Measurements from ENCODE around the gene CHRNA4. TPM values are rescaled to one million over a fixed set of nuclear protein-coding genes. Genes with fewer than 3 reads are reported as not detected.

Gene CHRNA4
- total RNA-seq, 2 experiments from 2014 or later, result not detected

- no peaks in the 10 kb centered on the region for H3K36me3 Mint-ChIP-seq (ENCODE audit: low read depth)
- intact Hi-C loops (cut with DNase I, micrococcal nuclease), result no loop called here
- DNase-seq (no peak), ATAC-seq (no peak)
- CTCF ChIA-PET, result interaction anchor here (1.3 kb wide), 1 partner anchor 47 kb away, joined by 5 read pairs; no protein-coding TSS in a partner anchor
- peaks cover 11% of the 10 kb centered on the region for H3K27me3 Mint-ChIP-seq
- H3K4me1 Mint-ChIP-seq, result no peaks in the 10 kb centered on the region
- no peak overlapping the region for H3K4me3 Mint-ChIP-seq
- H3K9me3 Mint-ChIP-seq (ENCODE audit: low read depth), result no peaks in the 10 kb centered on the region
- POLR2A ChIA-PET, result no interaction called here
- no peak overlapping the region for H3K27ac Mint-ChIP-seq
These were observed 3.9 kb downstream of the CHRNA4 start for GRCh38 chr20:63356931-63357879.

- POLR2A ChIA-PET, result no interaction called here
- peaks cover 11% of the 10 kb centered on the region for H3K27me3 Mint-ChIP-seq
- no peak for ATAC-seq
- no peaks in the 10 kb centered on the region for H3K9me3 Mint-ChIP-seq (ENCODE audit: low read depth)
- DNase-seq, result no peak
- H3K4me3 Mint-ChIP-seq, result no peak overlapping the region
- CTCF ChIA-PET, result no interaction called here
- H3K4me1 Mint-ChIP-seq, result no peaks in the 10 kb centered on the region
- H3K36me3 Mint-ChIP-seq (ENCODE audit: low read depth), result no peaks in the 10 kb centered on the region
- no peak overlapping the region for H3K27ac Mint-ChIP-seq
- intact Hi-C loops (cut with DNase I, micrococcal nuclease), result no loop called here
These were observed 4.6 kb downstream of the CHRNA4 start for GRCh38 chr20:63356511-63356910.

GRCh38 chr20:63355781-63356295 is 5.3 kb downstream of the CHRNA4 start:
- Mint-ChIP-seq H3K4me3 (no peak overlapping the region), H3K4me1 (no peaks in the 10 kb centered on the region), H3K9me3 (ENCODE audit: low read depth) (peaks cover 3% of the 10 kb centered on the region), H3K27me3 (peaks cover 11% of the 10 kb centered on the region), H3K27ac (no peak overlapping the region), H3K36me3 (ENCODE audit: low read depth) (no peaks in the 10 kb centered on the region)
- DNase-seq (no peak), ATAC-seq (no peak)
- intact Hi-C loops (cut with DNase I, micrococcal nuclease), result no loop called here
- ChIA-PET CTCF (no interaction called here), POLR2A (no interaction called here)

- H3K27ac Mint-ChIP-seq, result no peak overlapping the region
- ChIA-PET CTCF (interaction anchor here (0.6 kb wide), 1 partner anchor 175 kb away, joined by 3 read pairs; no protein-coding TSS in a partner anchor), POLR2A (no interaction called here)
- DNase-seq (no peak), ATAC-seq (no peak)
- no peaks in the 10 kb centered on the region for H3K4me1 Mint-ChIP-seq
- no peak overlapping the region for H3K4me3 Mint-ChIP-seq
- H3K36me3 Mint-ChIP-seq (ENCODE audit: low read depth), result no peaks in the 10 kb centered on the region
- peaks cover 7% of the 10 kb centered on the region for H3K27me3 Mint-ChIP-seq
- intact Hi-C loops (cut with DNase I, micrococcal nuclease), result no loop called here
- peaks cover 3% of the 10 kb centered on the region for H3K9me3 Mint-ChIP-seq (ENCODE audit: low read depth)
These were observed 6.4 kb downstream of the CHRNA4 start for GRCh38 chr20:63354636-63355350.

GRCh38 chr20:63352811-63353221 is 8.3 kb downstream of the CHRNA4 start:
- Mint-ChIP-seq H3K4me3 (no peak overlapping the region), H3K27ac (no peak overlapping the region), H3K27me3 (peaks cover 2% of the 10 kb centered on the region), H3K4me1 (no peaks in the 10 kb centered on the region), H3K9me3 (ENCODE audit: low read depth) (peaks cover 3% of the 10 kb centered on the region), H3K36me3 (ENCODE audit: low read depth) (no peaks in the 10 kb centered on the region)
- ATAC-seq, result no peak
- ChIA-PET POLR2A (no interaction called here), CTCF (no interaction called here)
- DNase-seq, result no peak
- intact Hi-C loops (cut with DNase I, micrococcal nuclease), result no loop called here

GRCh38 chr20:63351811-63352591 is 9.1 kb downstream of the CHRNA4 start:
- no peak for ATAC-seq
- Mint-ChIP-seq H3K27me3 (peaks cover 2% of the 10 kb centered on the region), H3K4me1 (no peaks in the 10 kb centered on the region), H3K36me3 (ENCODE audit: low read depth) (no peaks in the 10 kb centered on the region), H3K4me3 (no peak overlapping the region), H3K9me3 (ENCODE audit: low read depth) (peaks cover 3% of the 10 kb centered on the region), H3K27ac (no peak overlapping the region)
- POLR2A ChIA-PET, result no interaction called here
- DNase-seq, result no peak
- intact Hi-C loops (cut with DNase I, micrococcal nuclease), result no loop called here
- CTCF ChIA-PET, result interaction anchor here (0.5 kb wide), 1 partner anchor 380 kb away, joined by 3 read pairs; no protein-coding TSS in a partner anchor

GRCh38 chr20:63351326-63351700 is 9.8 kb downstream of the CHRNA4 start:
- peaks cover 3% of the 10 kb centered on the region for H3K9me3 Mint-ChIP-seq (ENCODE audit: low read depth)
- H3K4me1 Mint-ChIP-seq, result no peaks in the 10 kb centered on the region
- CTCF ChIA-PET, result interaction anchor here (0.5 kb wide), 1 partner anchor 379 kb away, joined by 3 read pairs; no protein-coding TSS in a partner anchor
- no peaks in the 10 kb centered on the region for H3K27me3 Mint-ChIP-seq
- no peaks in the 10 kb centered on the region for H3K36me3 Mint-ChIP-seq (ENCODE audit: low read depth)
- DNase-seq, result no peak
- no peak for ATAC-seq
- no peak overlapping the region for H3K27ac Mint-ChIP-seq
- POLR2A ChIA-PET, result no interaction called here
- no peak overlapping the region for H3K4me3 Mint-ChIP-seq
- intact Hi-C loops (cut with DNase I, micrococcal nuclease), result no loop called here

GRCh38 chr20:63350597-63351325 is 10.4 kb downstream of the CHRNA4 start:
- Mint-ChIP-seq H3K27ac (no peak overlapping the region), H3K9me3 (ENCODE audit: low read depth) (peaks cover 3% of the 10 kb centered on the region), H3K36me3 (ENCODE audit: low read depth) (no peaks in the 10 kb centered on the region), H3K4me3 (no peak overlapping the region), H3K4me1 (no peaks in the 10 kb centered on the region), H3K27me3 (no peaks in the 10 kb centered on the region)
- ATAC-seq, result no peak
- intact Hi-C loops (cut with DNase I, micrococcal nuclease), result no loop called here
- ChIA-PET POLR2A (no interaction called here), CTCF (no interaction called here)
- DNase-seq, result no peak

GRCh38 chr20:63350196-63350595 is 11.0 kb downstream of the CHRNA4 start:
- POLR2A ChIA-PET, result no interaction called here

GRCh38 chr20:63349516-63349895 is 11.6 kb downstream of the CHRNA4 start:
- H3K27ac Mint-ChIP-seq, result no peak overlapping the region
- H3K4me3 Mint-ChIP-seq, result no peak overlapping the region
- DNase-seq (no peak), ATAC-seq (no peak)
- H3K4me1 Mint-ChIP-seq, result no peaks in the 10 kb centered on the region
- POLR2A ChIA-PET, result no interaction called here
- intact Hi-C loops (cut with DNase I, micrococcal nuclease), result no loop called here
- H3K36me3 Mint-ChIP-seq (ENCODE audit: low read depth), result no peaks in the 10 kb centered on the region
- no peaks in the 10 kb centered on the region for H3K27me3 Mint-ChIP-seq
- CTCF ChIA-PET, result no interaction called here
- peaks cover 3% of the 10 kb centered on the region for H3K9me3 Mint-ChIP-seq (ENCODE audit: low read depth)

More at GRCh38 chr20:63350196-63350595, 11.0 kb downstream of the CHRNA4 start:
- ATAC-seq, result no peak
- Mint-ChIP-seq H3K27me3 (no peaks in the 10 kb centered on the region), H3K4me3 (no peak overlapping the region), H3K36me3 (ENCODE audit: low read depth) (no peaks in the 10 kb centered on the region), H3K27ac (no peak overlapping the region), H3K9me3 (ENCODE audit: low read depth) (peaks cover 3% of the 10 kb centered on the region), H3K4me1 (no peaks in the 10 kb centered on the region)
- CTCF ChIA-PET, result no interaction called here
- intact Hi-C loops (cut with DNase I, micrococcal nuclease), result no loop called here
- DNase-seq, result no peak
